ENCODE results near the gene EEFSEC. TPM values are rescaled to one million over a fixed set of nuclear protein-coding genes. Genes with fewer than 3 reads are reported as not detected.

EEFSEC gene
- total and polyA plus RNA-seq, 2 experiments from 2014 or later, result 10.1 to 16.2 TPM

DNA sequence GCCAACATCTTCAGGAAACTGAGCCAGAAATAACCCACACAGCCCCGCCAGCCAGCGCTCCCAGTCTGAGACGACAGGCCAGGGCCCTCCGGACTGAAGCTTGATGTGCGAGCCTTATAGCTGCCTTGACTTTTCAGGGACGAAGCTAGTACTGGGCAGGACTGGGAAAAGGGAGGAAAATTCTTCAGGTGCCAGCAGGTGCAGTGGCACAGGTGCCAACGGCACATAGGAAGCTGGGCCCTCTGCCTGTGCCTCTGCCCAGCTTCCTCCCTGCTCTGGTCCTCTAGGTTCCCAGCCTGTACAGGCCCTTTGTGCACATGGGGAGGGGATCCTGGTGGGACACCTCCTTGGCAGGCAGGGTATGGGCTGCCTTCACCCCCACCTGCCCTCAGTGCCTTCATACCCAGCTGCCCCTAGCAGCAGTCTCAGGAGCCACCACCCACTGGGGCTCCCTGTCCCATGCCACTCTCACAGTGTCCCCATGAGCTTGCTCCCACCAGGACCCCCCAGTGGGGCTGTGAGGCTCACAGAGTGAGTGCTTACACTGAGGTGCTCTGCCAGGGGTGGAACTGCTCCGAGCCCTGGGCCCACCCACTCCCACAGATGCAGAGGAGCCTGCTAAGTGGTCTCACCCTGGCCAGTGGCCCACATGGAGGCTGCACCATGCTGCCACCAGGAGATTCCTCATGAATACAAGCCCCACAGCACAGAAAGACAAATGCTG, 252.4 kb downstream of the EEFSEC start:
- no peak overlapping the region for H3K27ac ChIP-seq (ENCODE audit: low read depth)
- no peaks in the 10 kb centered on the region for H3K79me2 ChIP-seq (replicated peaks; ENCODE audit: insufficient read depth)
- Mint-ChIP-seq H3K27ac (no peak overlapping the region), H3K4me3 (no peak overlapping the region), H3K36me3 (ENCODE audit: low read depth) (no peaks in the 10 kb centered on the region), H3K27me3 (ENCODE audit: insufficient read depth, low read depth, poor library complexity) (peaks cover 14% of the 10 kb centered on the region), H3K9me3 (no peaks in the 10 kb centered on the region), H3K4me1 (peaks cover 30% of the 10 kb centered on the region)
- no peaks in the 10 kb centered on the region for H3K9me2 ChIP-seq (ENCODE audit: insufficient read depth)
- no peak for DNase-seq (ENCODE audit: low spot score)
- TF ChIP-seq EZH2 (IDR thresholded peaks at IDR 0.05; ENCODE audit: low read depth, unreplicated experiment) (no peak), JUNB (IDR thresholded peaks at IDR 0.05; ENCODE audit: unreplicated experiment) (no peak), POLR2AphosphoS5 (IDR thresholded peaks at IDR 0.05; ENCODE audit: low read depth) (no peak), ZNF114 (CRISPR knock-in tag; IDR thresholded peaks at IDR 0.05) (no peak), CREB1 (CRISPR knock-in tag; IDR thresholded peaks at IDR 0.05; ENCODE audit: low read depth) (no peak), ZNF331 (CRISPR knock-in tag; IDR thresholded peaks at IDR 0.05; ENCODE audit: low read depth) (no peak), STAT1 (IDR thresholded peaks at IDR 0.05; ENCODE audit: unreplicated experiment) (no peak)
- TF ChIP-seq, protein P1, sequence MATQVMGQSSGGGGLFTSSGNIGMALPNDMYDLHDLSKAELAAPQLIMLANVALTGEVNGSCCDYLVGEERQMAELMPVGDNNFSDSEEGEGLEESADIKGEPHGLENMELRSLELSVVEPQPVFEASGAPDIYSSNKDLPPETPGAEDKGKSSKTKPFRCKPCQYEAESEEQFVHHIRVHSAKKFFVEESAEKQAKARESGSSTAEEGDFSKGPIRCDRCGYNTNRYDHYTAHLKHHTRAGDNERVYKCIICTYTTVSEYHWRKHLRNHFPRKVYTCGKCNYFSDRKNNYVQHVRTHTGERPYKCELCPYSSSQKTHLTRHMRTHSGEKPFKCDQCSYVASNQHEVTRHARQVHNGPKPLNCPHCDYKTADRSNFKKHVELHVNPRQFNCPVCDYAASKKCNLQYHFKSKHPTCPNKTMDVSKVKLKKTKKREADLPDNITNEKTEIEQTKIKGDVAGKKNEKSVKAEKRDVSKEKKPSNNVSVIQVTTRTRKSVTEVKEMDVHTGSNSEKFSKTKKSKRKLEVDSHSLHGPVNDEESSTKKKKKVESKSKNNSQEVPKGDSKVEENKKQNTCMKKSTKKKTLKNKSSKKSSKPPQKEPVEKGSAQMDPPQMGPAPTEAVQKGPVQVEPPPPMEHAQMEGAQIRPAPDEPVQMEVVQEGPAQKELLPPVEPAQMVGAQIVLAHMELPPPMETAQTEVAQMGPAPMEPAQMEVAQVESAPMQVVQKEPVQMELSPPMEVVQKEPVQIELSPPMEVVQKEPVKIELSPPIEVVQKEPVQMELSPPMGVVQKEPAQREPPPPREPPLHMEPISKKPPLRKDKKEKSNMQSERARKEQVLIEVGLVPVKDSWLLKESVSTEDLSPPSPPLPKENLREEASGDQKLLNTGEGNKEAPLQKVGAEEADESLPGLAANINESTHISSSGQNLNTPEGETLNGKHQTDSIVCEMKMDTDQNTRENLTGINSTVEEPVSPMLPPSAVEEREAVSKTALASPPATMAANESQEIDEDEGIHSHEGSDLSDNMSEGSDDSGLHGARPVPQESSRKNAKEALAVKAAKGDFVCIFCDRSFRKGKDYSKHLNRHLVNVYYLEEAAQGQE (IDR thresholded peaks at IDR 0.05; ENCODE audit: unreplicated experiment), result no peak
- TF ChIP-seq, protein P2, sequence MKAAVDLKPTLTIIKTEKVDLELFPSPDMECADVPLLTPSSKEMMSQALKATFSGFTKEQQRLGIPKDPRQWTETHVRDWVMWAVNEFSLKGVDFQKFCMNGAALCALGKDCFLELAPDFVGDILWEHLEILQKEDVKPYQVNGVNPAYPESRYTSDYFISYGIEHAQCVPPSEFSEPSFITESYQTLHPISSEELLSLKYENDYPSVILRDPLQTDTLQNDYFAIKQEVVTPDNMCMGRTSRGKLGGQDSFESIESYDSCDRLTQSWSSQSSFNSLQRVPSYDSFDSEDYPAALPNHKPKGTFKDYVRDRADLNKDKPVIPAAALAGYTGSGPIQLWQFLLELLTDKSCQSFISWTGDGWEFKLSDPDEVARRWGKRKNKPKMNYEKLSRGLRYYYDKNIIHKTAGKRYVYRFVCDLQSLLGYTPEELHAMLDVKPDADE (IDR thresholded peaks at IDR 0.05), result no peak
- TF ChIP-seq, protein P3, sequence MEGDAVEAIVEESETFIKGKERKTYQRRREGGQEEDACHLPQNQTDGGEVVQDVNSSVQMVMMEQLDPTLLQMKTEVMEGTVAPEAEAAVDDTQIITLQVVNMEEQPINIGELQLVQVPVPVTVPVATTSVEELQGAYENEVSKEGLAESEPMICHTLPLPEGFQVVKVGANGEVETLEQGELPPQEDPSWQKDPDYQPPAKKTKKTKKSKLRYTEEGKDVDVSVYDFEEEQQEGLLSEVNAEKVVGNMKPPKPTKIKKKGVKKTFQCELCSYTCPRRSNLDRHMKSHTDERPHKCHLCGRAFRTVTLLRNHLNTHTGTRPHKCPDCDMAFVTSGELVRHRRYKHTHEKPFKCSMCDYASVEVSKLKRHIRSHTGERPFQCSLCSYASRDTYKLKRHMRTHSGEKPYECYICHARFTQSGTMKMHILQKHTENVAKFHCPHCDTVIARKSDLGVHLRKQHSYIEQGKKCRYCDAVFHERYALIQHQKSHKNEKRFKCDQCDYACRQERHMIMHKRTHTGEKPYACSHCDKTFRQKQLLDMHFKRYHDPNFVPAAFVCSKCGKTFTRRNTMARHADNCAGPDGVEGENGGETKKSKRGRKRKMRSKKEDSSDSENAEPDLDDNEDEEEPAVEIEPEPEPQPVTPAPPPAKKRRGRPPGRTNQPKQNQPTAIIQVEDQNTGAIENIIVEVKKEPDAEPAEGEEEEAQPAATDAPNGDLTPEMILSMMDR (conservative IDR thresholded peaks at IDR 0.05; ENCODE audit: low read depth in 2 of 2), result no peak
- no peaks in the 10 kb centered on the region for H3K36me3 ChIP-seq (ENCODE audit: insufficient read depth)
- H2AFZ ChIP-seq, result no peak overlapping the region
- H4K20me1 ChIP-seq (replicated peaks; ENCODE audit: insufficient read depth), result no peaks in the 10 kb centered on the region
- H3K4me3 ChIP-seq, result no peak overlapping the region
- no peaks in the 10 kb centered on the region for H3K4me1 ChIP-seq (ENCODE audit: insufficient read depth)
- H3F3A ChIP-seq (replicated peaks; ENCODE audit: low read depth), result no peaks in the 10 kb centered on the region
- no peak overlapping the region for H3K4me2 ChIP-seq
- no peak for ATAC-seq
- H3K27me3 ChIP-seq (ENCODE audit: insufficient read depth), result no peaks in the 10 kb centered on the region
